Right lobe of liver (tissue), 6 donors: ENCODE data around the gene PRKCQ. TPM values are rescaled to one million over a fixed set of nuclear protein-coding genes. Genes with fewer than 3 reads are reported as not detected.

Experiments used
- ATAC-seq, 4 donors: fragments of 200-7000 bp; cut with Tn5 transposase; one replicate each; pipeline ENCODE4 v1.9.1; 2020; ENCODE audit warnings: mild to moderate bottlenecking in 4 of 4, moderate library complexity in 4 of 4
- DNase-seq, 3 donors: peaks; one replicate each; pipeline ENCODE4 v3.0.0-alpha.2; 2020
- H3K27ac ChIP-seq, 3 donors: fragments of 200-600 bp; one replicate each; pipeline ENCODE4 v1.8.0; 2022
- H3K27me3 ChIP-seq, 2 donors: fragments of 200-600 bp; one replicate each; pipeline ENCODE4 v1.8.0; 2022
- H3K36me3 ChIP-seq, 4 donors: fragments of 200-600 bp; sonication (generic) in 1 of 4; one replicate each; pipeline versions ENCODE4 v1.5.1 to v1.8.0; 2017 to 2022; ENCODE audit warnings: control low read depth in 1 of 4
- H3K4me1 ChIP-seq, 4 donors: fragments of 200-600 bp; sonication (generic) in 1 of 4; one replicate each; pipeline versions ENCODE4 v1.5.1 to v1.8.0; 2017 to 2022; ENCODE audit warnings: control low read depth in 1 of 4
- H3K4me3 ChIP-seq, 3 donors: fragments of 200-600 bp; one replicate each; pipeline ENCODE4 v1.8.0; 2022
- H3K9me3 ChIP-seq, 4 donors: fragments of 200-600 bp; sonication (generic) in 1 of 4; one replicate each; pipeline versions ENCODE4 v1.5.1 to v1.8.0; 2017 to 2022; ENCODE audit warnings: control low read depth in 1 of 4
- CTCF ChIP-seq, 4 donors: fragments of 200-600 bp in 3 of 4; fragments of 450-650 bp in 1 of 4; IDR thresholded peaks; one replicate each; pipeline versions ENCODE4 v1.5.1 to v1.8.0; 2016 to 2022; ENCODE audit warnings: antibody characterized with exemption in 4 of 4, mild to moderate bottlenecking in 2 of 4
- POLR2A ChIP-seq: fragments of 450-650 bp; IDR thresholded peaks from one replicate; pipeline ENCODE4 v1.6.1; 2017; ENCODE audit warnings: antibody characterized with exemption, mild to moderate bottlenecking
- WGBS: methylation state at CpG from one replicate; pipeline ENCODE4 v1.1.6; 2018; ENCODE audit warnings: low coverage, low lambda C conversion rate; ENCODE audit not compliant: insufficient coverage; ENCODE audit errors: missing lambda C conversion rate; 5-methylcytosine and 5-hydroxymethylcytosine counted together
- intact Hi-C, 2 donors: fragments of 100-400 bp; cut with DNase I; formaldehyde crosslinking; loops; one replicate each; pipeline versions ENCODE4 v1.11.2 to v1.14.1; 2022
- total RNA-seq, 6 experiments: library from RNA; depleted of rRNA in 2 of 6; stranded (reverse); fragments of >200 nt in 2 of 6; fragmentation: NEBNext Ultra II Directional in 3 of 6; extraction: Animal tissue kit (Norgen Biotek cat#: 25700) in 3 of 6; gene quantifications; one replicate each; pipeline versions ENCODE4 v1.1.0 to v1.2.4, GENCODE V29; 2016 to 2023
- donor health status: DM: no; HTN: yes; CAD: no.
- donor health status: DM: no; HTN: no; CAD: no.
- donor health status: DM: no; HTN: no; CAD: no.
- donor health status: DM: no; HTN: yes; CAD: no.
- donor health status: DM: no; HTN: yes; CAD: no.

The PRKCQ gene
- total RNA-seq, 6 experiments from 2014 or later, result 0.12 to 0.60 (median 0.16) TPM

GRCh38 chr10:6498771-6499170, 81.3 kb downstream of the PRKCQ start:
- no peak overlapping the region for H3K27ac ChIP-seq
- no peaks in the 10 kb centered on the region for H3K27me3 ChIP-seq
- no peak overlapping the region for H3K4me3 ChIP-seq
- DNase-seq, result no peak
- H3K36me3 ChIP-seq, result no peaks in the 10 kb centered on the region
- peak in 3 of 4 donors; percentile 18 to 35 (median 19) for ATAC-seq
- TF ChIP-seq CTCF (IDR thresholded peaks at IDR 0.05) (no peak), POLR2A (no peak)
- H3K4me1 ChIP-seq, result no peaks in the 10 kb centered on the region
- intact Hi-C loops, result no loop called here
- WGBS, result 35% methylated on average over 2 of the region's 2 CpGs
- no peaks in the 10 kb centered on the region for H3K9me3 ChIP-seq

GRCh38 chr10:6497620-6498019, 82.5 kb downstream of the PRKCQ start:
- no peak for TF ChIP-seq POLR2A
- no peak for TF ChIP-seq CTCF (IDR thresholded peaks at IDR 0.05)
- Histone ChIP-seq H3K4me1 (no peaks in the 10 kb centered on the region), H3K27ac (no peak overlapping the region), H3K27me3 (no peaks in the 10 kb centered on the region), H3K36me3 (no peaks in the 10 kb centered on the region), H3K9me3 (no peaks in the 10 kb centered on the region), H3K4me3 (no peak overlapping the region)
- no peak for ATAC-seq
- DNase-seq, result no peak
- intact Hi-C loops, result no loop called here
- 67% methylated on average over 4 of the region's 4 CpGs for WGBS

- Histone ChIP-seq H3K4me3 (no peak overlapping the region), H3K9me3 (no peaks in the 10 kb centered on the region), H3K27me3 (no peaks in the 10 kb centered on the region), H3K4me1 (no peaks in the 10 kb centered on the region), H3K27ac (no peak overlapping the region), H3K36me3 (no peaks in the 10 kb centered on the region)
- peak in 1 of 4 donors; percentile 26 for ATAC-seq
- DNase-seq, result no peak
- 69% methylated on average over 11 of the region's 13 CpGs for WGBS
- TF ChIP-seq CTCF (IDR thresholded peaks at IDR 0.05) (no peak), POLR2A (no peak)
- intact Hi-C loops, result no loop called here
Observed at GRCh38 chr10:6494936-6495592, 85.0 kb downstream of the PRKCQ start.

- intact Hi-C loops, result no loop called here
- DNase-seq, result no peak
- no peaks in the 10 kb centered on the region for H3K36me3 ChIP-seq
- WGBS, result 47% methylated on average over 2 of the region's 2 CpGs
- no peak for ATAC-seq
- H3K27me3 ChIP-seq, result no peaks in the 10 kb centered on the region
- TF ChIP-seq POLR2A, result no peak
- no peak overlapping the region for H3K4me3 ChIP-seq
- H3K4me1 ChIP-seq, result no peaks in the 10 kb centered on the region
- H3K9me3 ChIP-seq, result no peaks in the 10 kb centered on the region
- H3K27ac ChIP-seq, result no peak overlapping the region
Observed at GRCh38 chr10:6494442-6494819, 85.6 kb downstream of the PRKCQ start.

- H3K9me3 ChIP-seq, result no peaks in the 10 kb centered on the region
- H3K27me3 ChIP-seq, result no peaks in the 10 kb centered on the region
- no peak for DNase-seq
- no peaks in the 10 kb centered on the region for H3K36me3 ChIP-seq
- no peaks in the 10 kb centered on the region for H3K4me1 ChIP-seq
- TF ChIP-seq POLR2A (no peak), CTCF (IDR thresholded peaks at IDR 0.05) (no peak)
- H3K4me3 ChIP-seq, result no peak overlapping the region
- intact Hi-C loops, result no loop called here
- ATAC-seq, result no peak
- WGBS, result 49% methylated on average over 11 of the region's 11 CpGs
- no peak overlapping the region for H3K27ac ChIP-seq
Observed at GRCh38 chr10:6493521-6494441, 86.3 kb downstream of the PRKCQ start.
